PC-3 (cell line): ENCODE results near the gene SLC51B. TPM values are rescaled to one million over a fixed set of nuclear protein-coding genes. Genes with fewer than 3 reads are reported as not detected.

Experiments
- ATAC-seq: fragments of 200-7000 bp; cut with Tn5 transposase; 2 replicates; pipeline ENCODE4 v1.9.1; 2020; ENCODE audit warnings: mild to moderate bottlenecking, moderate library complexity
- BruUV-seq: library from RNA; stranded (reverse); fragments of 400-500 nt; replicated peaks from 2 replicates; lab custom pipeline; 2021; lab: Mats Ljungman, UMichigan
- CTCF ChIA-PET: fragments of 300-600 bp; sonication (Branson Sonifier 250); formaldehyde crosslinking; loops from one replicate; lab custom pipeline; 2022; ENCODE audit warnings: antibody characterized with exemption; lab: Charles Lee
- POLR2A ChIA-PET: fragments of 300-600 bp; sonication (Branson Sonifier 250); formaldehyde crosslinking; loops from one replicate; lab custom pipeline; 2022; ENCODE audit warnings: antibody characterized with exemption; ENCODE audit not compliant: unreplicated experiment; lab: Charles Lee
- DNase-seq: peaks from one replicate; pipeline ENCODE4 v3.0.0-alpha.2; 2015
- H2AFZ ChIP-seq: fragments of 300-600 bp; sonication (generic); 2 replicates; pipeline ENCODE4 v1.6.0; 2016; ENCODE audit warnings: antibody characterized with exemption, low read length
- H3F3A ChIP-seq: fragments of 300-600 bp; sonication (generic); one replicate; pipeline ENCODE4 v1.6.0; 2017; ENCODE audit warnings: antibody characterized with exemption, low read length, control low read depth, mild to moderate bottlenecking; ENCODE audit not compliant: unreplicated experiment
- H3K27ac ChIP-seq: fragments of 300-600 bp; sonication (generic); 2 replicates; pipeline ENCODE4 v1.5.1; 2016; ENCODE audit warnings: mild to moderate bottlenecking, low read length
- H3K27me3 ChIP-seq: fragments of 300-600 bp; sonication (generic); 2 replicates; pipeline ENCODE4 v1.6.1; 2016; ENCODE audit warnings: low read length, mixed read lengths
- H3K36me3 ChIP-seq: fragments of 300-600 bp; sonication (generic); 2 replicates; pipeline ENCODE4 v1.6.1; 2016; ENCODE audit warnings: low read depth, mixed run types, low read length, mixed read lengths
- H3K4me1 ChIP-seq: fragments of 300-600 bp; sonication (generic); 2 replicates; pipeline ENCODE4 v1.5.1; 2016; ENCODE audit warnings: low read length; ENCODE audit not compliant: insufficient read depth
- H3K4me2 ChIP-seq: fragments of 300-600 bp; sonication (generic); 2 replicates; pipeline ENCODE4 v1.6.0; 2016; ENCODE audit warnings: low read length
- H3K4me3 ChIP-seq: fragments of 300-600 bp; sonication (generic); 2 replicates; pipeline ENCODE4 v1.5.1; 2016; ENCODE audit warnings: mild to moderate bottlenecking, low read length, mixed read lengths
- H3K79me2 ChIP-seq: fragments of 300-600 bp; sonication (generic); 2 replicates; pipeline ENCODE4 v1.6.1; 2017; ENCODE audit warnings: low read length, mixed read lengths
- H3K9ac ChIP-seq: fragments of 300-600 bp; sonication (generic); 2 replicates; pipeline ENCODE4 v1.6.0; 2016; ENCODE audit warnings: mild to moderate bottlenecking, low read length
- H3K9me2 ChIP-seq: fragments of 300-600 bp; sonication (generic); replicated peaks from 2 replicates; pipeline ENCODE4 v1.6.1; 2016; ENCODE audit warnings: mixed run types, low read length, mixed read lengths
- H3K9me3 ChIP-seq: fragments of 300-600 bp; sonication (generic); 2 replicates; pipeline ENCODE4 v1.6.1; 2016; ENCODE audit warnings: low read length, mixed read lengths
- H4K20me1 ChIP-seq: fragments of 300-600 bp; sonication (generic); 2 replicates; pipeline ENCODE4 v1.6.1; 2016; ENCODE audit warnings: low read length, mixed read lengths
- EZH2 ChIP-seq: fragments of 300-600 bp; sonication (generic); IDR thresholded peaks from one replicate; pipeline ENCODE4 v1.6.1; 2017; ENCODE audit warnings: antibody characterized with exemption, mild to moderate bottlenecking, low read length; ENCODE audit not compliant: unreplicated experiment
- EZH2phosphoT487 ChIP-seq: fragments of 300-600 bp; sonication (generic); IDR thresholded peaks from 2 replicates; pipeline ENCODE4 v1.6.1; 2018; ENCODE audit warnings: mild to moderate bottlenecking, antibody characterized with exemption, low read length, borderline replicate concordance
- intact Hi-C: fragments of 100-400 bp; cut with micrococcal nuclease; formaldehyde crosslinking; loops from 2 replicates; pipeline ENCODE4 v1.9.0; 2023
- total RNA-seq: library from RNA; depleted of rRNA; stranded (reverse); fragments of >200 nt; gene quantifications from 2 replicates; pipeline ENCODE4 v1.2.3, GENCODE V29; 2014
- TF ChIP-seq, protein P1 (sequence below): fragments of 300-600 bp; sonication (generic); conservative IDR thresholded peaks from 2 replicates; pipeline ENCODE4 v1.5.1; 2017; ENCODE audit warnings: antibody characterized with exemption, low read depth, mild to moderate bottlenecking, low read length

Gene SLC51B
- total RNA-seq, 1 experiment from 2014 or later, result not detected

DNA sequence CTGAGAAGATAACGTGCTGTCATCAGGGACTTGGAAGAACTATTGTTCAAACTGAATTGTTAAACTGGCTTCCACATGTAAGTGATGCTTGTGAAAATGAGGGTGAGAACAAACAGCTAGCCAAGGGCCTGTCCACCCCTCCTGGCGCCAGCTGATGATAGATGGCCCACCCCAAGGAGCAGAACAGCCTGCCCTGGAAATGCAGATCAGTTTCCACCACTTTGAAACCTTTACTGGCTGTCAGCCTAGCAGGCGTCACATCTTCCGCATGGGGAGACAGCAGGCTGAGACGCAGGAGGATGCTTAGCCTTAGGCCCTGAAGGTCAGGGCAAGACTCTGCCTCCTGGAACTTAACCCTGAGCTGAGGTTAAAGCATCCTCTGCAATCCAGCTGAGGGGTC, 6.4 kb upstream of the SLC51B start:
- intact Hi-C loops, result no loop called here
- peaks cover 9% of the 10 kb centered on the region; the same call in 1 of the 2 replicates for H3K4me1 ChIP-seq

DNA sequence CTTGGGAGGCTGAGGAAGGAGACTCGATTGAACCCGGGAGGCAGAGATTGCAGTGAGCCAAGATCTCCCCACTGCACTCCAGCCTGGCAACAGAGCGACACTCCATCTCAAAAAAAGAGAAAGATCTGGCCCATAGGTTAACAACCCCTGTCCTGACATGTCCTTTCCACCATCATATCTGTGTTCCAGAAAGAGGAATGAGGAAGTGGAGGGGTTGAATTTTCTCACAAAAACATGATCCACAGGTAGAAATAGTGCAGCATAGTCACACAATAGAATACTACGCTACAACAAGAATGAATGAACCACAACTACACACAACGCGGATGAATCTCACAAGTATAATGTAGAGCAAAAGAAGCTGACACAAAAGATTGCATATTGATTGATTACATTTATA, 4.7 kb upstream of the SLC51B start:
- H3K36me3 ChIP-seq, result no peaks in the 10 kb centered on the region
- ATAC-seq (no peak), DNase-seq (no peak)
- H3K9me2 ChIP-seq, result no peaks in the 10 kb centered on the region
- no peak overlapping the region for H3K27ac ChIP-seq
- no peak overlapping the region for H2AFZ ChIP-seq
- H3K27me3 ChIP-seq, result no peaks in the 10 kb centered on the region
- TF ChIP-seq EZH2phosphoT487, result no peak
- TF ChIP-seq, protein P1, sequence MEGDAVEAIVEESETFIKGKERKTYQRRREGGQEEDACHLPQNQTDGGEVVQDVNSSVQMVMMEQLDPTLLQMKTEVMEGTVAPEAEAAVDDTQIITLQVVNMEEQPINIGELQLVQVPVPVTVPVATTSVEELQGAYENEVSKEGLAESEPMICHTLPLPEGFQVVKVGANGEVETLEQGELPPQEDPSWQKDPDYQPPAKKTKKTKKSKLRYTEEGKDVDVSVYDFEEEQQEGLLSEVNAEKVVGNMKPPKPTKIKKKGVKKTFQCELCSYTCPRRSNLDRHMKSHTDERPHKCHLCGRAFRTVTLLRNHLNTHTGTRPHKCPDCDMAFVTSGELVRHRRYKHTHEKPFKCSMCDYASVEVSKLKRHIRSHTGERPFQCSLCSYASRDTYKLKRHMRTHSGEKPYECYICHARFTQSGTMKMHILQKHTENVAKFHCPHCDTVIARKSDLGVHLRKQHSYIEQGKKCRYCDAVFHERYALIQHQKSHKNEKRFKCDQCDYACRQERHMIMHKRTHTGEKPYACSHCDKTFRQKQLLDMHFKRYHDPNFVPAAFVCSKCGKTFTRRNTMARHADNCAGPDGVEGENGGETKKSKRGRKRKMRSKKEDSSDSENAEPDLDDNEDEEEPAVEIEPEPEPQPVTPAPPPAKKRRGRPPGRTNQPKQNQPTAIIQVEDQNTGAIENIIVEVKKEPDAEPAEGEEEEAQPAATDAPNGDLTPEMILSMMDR, result no peak
- no peak for TF ChIP-seq EZH2
- ChIA-PET CTCF (no interaction called here), POLR2A (no interaction called here)
- H3K4me3 ChIP-seq, result no peak overlapping the region
- no peaks in the 10 kb centered on the region for H4K20me1 ChIP-seq
- no peaks in the 10 kb centered on the region for H3K9me3 ChIP-seq
- H3F3A ChIP-seq, result no peaks in the 10 kb centered on the region
- no peak overlapping the region for H3K4me2 ChIP-seq
- intact Hi-C loops, result no loop called here
- no peaks in the 10 kb centered on the region for H3K79me2 ChIP-seq
- BruUV-seq, result no TSS peak
- H3K4me1 ChIP-seq, result peaks cover 14% of the 10 kb centered on the region; the same call in 1 of the 2 replicates
- H3K9ac ChIP-seq, result no peak overlapping the region

More for the DNA sequence above, 6.4 kb upstream of the SLC51B start:
- no TSS peak for BruUV-seq
- H3K27ac ChIP-seq, result no peak overlapping the region
- H3K36me3 ChIP-seq, result no peaks in the 10 kb centered on the region
- no peaks in the 10 kb centered on the region for H3K27me3 ChIP-seq
- no peaks in the 10 kb centered on the region for H4K20me1 ChIP-seq
- no peaks in the 10 kb centered on the region for H3F3A ChIP-seq
- ATAC-seq (no peak), DNase-seq (no peak)
- CTCF ChIA-PET, result no interaction called here
- H3K4me2 ChIP-seq, result no peak overlapping the region
- TF ChIP-seq EZH2phosphoT487, result no peak
- TF ChIP-seq, protein P1, result no peak
- POLR2A ChIA-PET, result interaction anchor here (0.6 kb wide), 1 partner anchor 10 kb away, joined by 5 read pairs; no protein-coding TSS in a partner anchor
- no peak overlapping the region for H2AFZ ChIP-seq
- no peaks in the 10 kb centered on the region for H3K79me2 ChIP-seq
- H3K9me2 ChIP-seq, result no peaks in the 10 kb centered on the region
- no peaks in the 10 kb centered on the region for H3K9me3 ChIP-seq
- H3K4me3 ChIP-seq, result no peak overlapping the region
- H3K9ac ChIP-seq, result no peak overlapping the region

GRCh38 chr15:65041787-65042186, 3.4 kb upstream of the SLC51B start:
- TF ChIP-seq, protein P1, result no peak
- TF ChIP-seq EZH2 (no peak), EZH2phosphoT487 (no peak)
- no peaks in the 10 kb centered on the region for H3K36me3 ChIP-seq
- peaks cover 14% of the 10 kb centered on the region; the same call in 1 of the 2 replicates for H3K4me1 ChIP-seq
- H3K4me3 ChIP-seq, result no peak overlapping the region
- H3K4me2 ChIP-seq, result no peak overlapping the region
- H3K27me3 ChIP-seq, result no peaks in the 10 kb centered on the region
- no peak overlapping the region for H2AFZ ChIP-seq
- intact Hi-C loops, result no loop called here
- POLR2A ChIA-PET, result no interaction called here
- no peaks in the 10 kb centered on the region for H3K79me2 ChIP-seq
- H3K27ac ChIP-seq, result no peak overlapping the region
- no peak overlapping the region for H3K9ac ChIP-seq
- BruUV-seq, result no TSS peak
- ATAC-seq (no peak), DNase-seq (no peak)
- no peaks in the 10 kb centered on the region for H4K20me1 ChIP-seq
- H3K9me2 ChIP-seq, result no peaks in the 10 kb centered on the region
- no peaks in the 10 kb centered on the region for H3F3A ChIP-seq
- CTCF ChIA-PET, result no interaction called here
- H3K9me3 ChIP-seq, result no peaks in the 10 kb centered on the region
